IMR-90 (cell line): Measurements from ENCODE around the gene SOX11. TPM values are rescaled to one million over a fixed set of nuclear protein-coding genes. Genes with fewer than 3 reads are reported as not detected.

ENCODE experiments used
- ATAC-seq: fragments of 200-7000 bp; cut with Tn5 transposase; 2 replicates; pipeline ENCODE4 v1.9.1; 2020; ENCODE audit warnings: low read depth, mild to moderate bottlenecking, moderate library complexity
- BruUV-seq: library from RNA; stranded (reverse); fragments of 400-500 nt; replicated peaks from 2 replicates; lab custom pipeline; 2021; lab: Mats Ljungman, UMichigan
- CTCF ChIA-PET: fragments of 300-600 bp; formaldehyde crosslinking; extraction: SDS; loops from one replicate; lab custom pipeline; 2021; ENCODE audit warnings: antibody characterized with exemption; lab: Yijun Ruan, JAX
- POLR2A ChIA-PET: fragments of 300-600 bp; sonication (Branson Sonifier 250); formaldehyde crosslinking; loops from one replicate; lab custom pipeline; 2022; ENCODE audit warnings: antibody characterized with exemption; ENCODE audit not compliant: unreplicated experiment; lab: Charles Lee
- DNase-seq: peaks from one replicate; pipeline ENCODE4 v3.0.0; 2013
- H2AFZ ChIP-seq: replicated peaks from 2 replicates; pipeline ENCODE3; 2013; ENCODE audit warnings: low read length, mild to moderate bottlenecking; ENCODE audit not compliant: poor library complexity
- H2AK5ac ChIP-seq: 2 replicates; pipeline ENCODE4 v1.6.1; 2013; ENCODE audit warnings: low read depth, low read length, inconsistent platforms
- H2AK9ac ChIP-seq: replicated peaks from 2 replicates; pipeline ENCODE3; 2013; ENCODE audit warnings: mild to moderate bottlenecking, low read depth, low read length, moderate library complexity; ENCODE audit not compliant: poor library complexity
- H2BK120ac ChIP-seq: 2 replicates; pipeline ENCODE4 v1.6.1; 2013; ENCODE audit warnings: low read depth, low read length, inconsistent platforms
- H2BK15ac ChIP-seq: 3 replicates; pipeline ENCODE4 v1.6.1; 2013; ENCODE audit warnings: low read depth, low read length, inconsistent platforms
- H2BK20ac ChIP-seq: 2 replicates; pipeline ENCODE4 v1.6.1; 2013; ENCODE audit warnings: low read depth, mild to moderate bottlenecking, inconsistent platforms, low read length, moderate library complexity
- H2BK5ac ChIP-seq: 2 replicates; pipeline ENCODE4 v1.6.1; 2013; ENCODE audit warnings: mild to moderate bottlenecking, low read depth, low read length, inconsistent platforms; ENCODE audit not compliant: poor library complexity, severe bottlenecking
- H3K14ac ChIP-seq: replicated peaks from 2 replicates; pipeline ENCODE4 v1.6.1; 2013; ENCODE audit warnings: low read depth, low read length, inconsistent platforms
- H3K18ac ChIP-seq: 2 replicates; pipeline ENCODE4 v1.6.1; 2013; ENCODE audit warnings: low read depth, low read length, control low read depth
- H3K23ac ChIP-seq: 2 replicates; pipeline ENCODE4 v1.6.1; 2013; ENCODE audit warnings: low read depth, low read length, inconsistent platforms
- H3K27ac ChIP-seq: 2 replicates; pipeline ENCODE4 v1.5.1; 2013; ENCODE audit warnings: mild to moderate bottlenecking, control low read depth, low read length; ENCODE audit not compliant: insufficient read depth
- H3K27me3 ChIP-seq: 2 replicates; pipeline ENCODE4 v1.6.1; 2013; ENCODE audit warnings: low read length; ENCODE audit not compliant: control insufficient read depth, insufficient read depth
- H3K36me3 ChIP-seq: 2 replicates; pipeline ENCODE4 v1.6.1; 2013; ENCODE audit warnings: low read length, mixed read lengths; ENCODE audit not compliant: control insufficient read depth, insufficient read depth
- H3K4ac ChIP-seq: 2 replicates; pipeline ENCODE4 v1.6.1; 2013; ENCODE audit warnings: low read depth, low read length, inconsistent platforms
- H3K4me1 ChIP-seq: 2 replicates; pipeline ENCODE4 v1.6.1; 2013; ENCODE audit warnings: low read length, mixed read lengths; ENCODE audit not compliant: control insufficient read depth, insufficient read depth
- H3K4me2 ChIP-seq: 2 replicates; pipeline ENCODE4 v1.6.1; 2013; ENCODE audit warnings: low read depth, mild to moderate bottlenecking, control low read depth, low read length, moderate library complexity
- H3K4me3 ChIP-seq: 2 replicates; pipeline ENCODE4 v1.5.1; 2013; ENCODE audit warnings: low read depth, mild to moderate bottlenecking, control low read depth, low read length, moderate library complexity; ENCODE audit not compliant: insufficient read depth
- H3K56ac ChIP-seq: 2 replicates; pipeline ENCODE4 v1.6.1; 2013; ENCODE audit warnings: low read length, inconsistent platforms; ENCODE audit not compliant: insufficient read depth; ENCODE audit errors: extremely low read depth
- H3K79me1 ChIP-seq, 2 experiments: 2 replicates each; pipeline ENCODE4 v1.6.1; 2013; ENCODE audit warnings: low read length in 2 of 2, inconsistent platforms in 1 of 2, low read depth in 1 of 2
- H3K9ac ChIP-seq: 2 replicates; pipeline ENCODE4 v1.6.1; 2013; ENCODE audit warnings: low read depth, low read length, control low read depth
- H3K9me1 ChIP-seq: 2 replicates; pipeline ENCODE4 v1.6.1; 2013; ENCODE audit warnings: low read length, inconsistent platforms; ENCODE audit not compliant: insufficient read depth
- H3K9me3 ChIP-seq: 2 replicates; pipeline ENCODE4 v1.6.1; 2013; ENCODE audit warnings: low read length; ENCODE audit not compliant: control insufficient read depth, insufficient read depth
- H4K20me1 ChIP-seq: 2 replicates; pipeline ENCODE4 v1.6.1; 2013; ENCODE audit warnings: low read length, inconsistent platforms; ENCODE audit not compliant: insufficient read depth
- H4K5ac ChIP-seq: 2 replicates; pipeline ENCODE4 v1.6.1; 2013; ENCODE audit warnings: mild to moderate bottlenecking, low read depth, low read length, control low read depth
- H4K8ac ChIP-seq, 2 experiments: 2 replicates each; pipeline ENCODE4 v1.6.1; 2013; ENCODE audit warnings: low read depth in 2 of 2, low read length in 2 of 2, control low read depth in 1 of 2, inconsistent platforms in 1 of 2
- H4K91ac ChIP-seq: 2 replicates; pipeline ENCODE4 v1.6.1; 2013; ENCODE audit warnings: low read depth, low read length, inconsistent platforms; ENCODE audit not compliant: insufficient read depth
- CEBPB ChIP-seq: IDR thresholded peaks from 2 replicates; pipeline ENCODE4 v1.6.1; 2012; ENCODE audit warnings: low read depth, low read length, improper control_type of control experiment
- CHD1 ChIP-seq: IDR thresholded peaks from 2 replicates; pipeline ENCODE4 v1.6.1; 2012; ENCODE audit warnings: low read depth, low read length, improper control_type of control experiment
- MAFK ChIP-seq: IDR thresholded peaks from 2 replicates; pipeline ENCODE4 v1.6.1; 2012; ENCODE audit warnings: low read depth, low read length, improper control_type of control experiment
- MXI1 ChIP-seq: IDR thresholded peaks from 2 replicates; pipeline ENCODE4 v1.6.1; 2012; ENCODE audit warnings: low read depth, mild to moderate bottlenecking, low read length, moderate library complexity, borderline replicate concordance
- NFE2L2 ChIP-seq: fragments of 150-350 bp; IDR thresholded peaks from 2 replicates; pipeline ENCODE4 v1.6.1; 2016; ENCODE audit warnings: low read depth, mild to moderate bottlenecking, low read length
- RCOR1 ChIP-seq: IDR thresholded peaks from 2 replicates; pipeline ENCODE4 v1.6.1; 2012; ENCODE audit warnings: mild to moderate bottlenecking, low read length, improper control_type of control experiment; ENCODE audit not compliant: insufficient replicate concordance
- SMC3 ChIP-seq: fragments of 150-350 bp; IDR thresholded peaks from 2 replicates; pipeline ENCODE4 v1.6.1; 2016; ENCODE audit warnings: low read depth, mild to moderate bottlenecking, antibody characterized with exemption, low read length, moderate library complexity
- WGBS, 2 experiments: methylation state at CpG; one replicate each; pipeline versions ENCODE4 v1.1.5 to v1.1.7; 2013; ENCODE audit warnings: missing lambda C conversion rate in 2 of 2; ENCODE audit not compliant: insufficient read length in 1 of 2; ENCODE audit errors: extremely low coverage in 2 of 2; 5-methylcytosine and 5-hydroxymethylcytosine counted together
- dilution Hi-C: fragments of 300-500 bp; cut with HindIII; formaldehyde crosslinking; loops from one replicate; pipeline ENCODE4 v1.14.3; 2018; ENCODE audit warnings: low sequenced_read_pairs; ENCODE audit not compliant: unreplicated experiment
- in situ Hi-C: fragments of 300-500 bp; cut with MboI; formaldehyde crosslinking; loops from 3 replicates; pipeline ENCODE4 v1.14.3; 2019; ENCODE audit warnings: low sequenced_read_pairs, inconsistent platforms, mixed read lengths
- intact Hi-C: fragments of 100-400 bp; cut with micrococcal nuclease; formaldehyde crosslinking; loops from 2 replicates; pipeline ENCODE4 v1.10.0; 2022
- polyA plus RNA-seq, 3 experiments: library from polyadenylated mRNA; depleted of rRNA; stranded (reverse); fragments of >200 nt; gene quantifications; 2 replicates each; pipeline ENCODE4 v1.2.3, GENCODE V29; 2012; ENCODE audit warnings: low replicate concordance in 1 of 3
- total RNA-seq: library from RNA; depleted of rRNA; stranded (reverse); fragments of >200 nt; gene quantifications from 2 replicates; pipeline ENCODE4 v1.2.3, GENCODE V29; 2012

Gene SOX11
- total and polyA plus RNA-seq, 2 of the 4 experiments (the other 2 are of a cell fraction): 1.9 to 2.2 TPM

GRCh38 chr2:5686536-5686935 lies 5.6 kb upstream of the SOX11 start:
- Histone ChIP-seq H3K4me3 (no peak overlapping the region), H2AK5ac (no peak overlapping the region), H2BK5ac (no peak overlapping the region), H3K36me3 (no peaks in the 10 kb centered on the region), H2BK120ac (no peak overlapping the region), H4K5ac (no peak overlapping the region), H4K20me1 (no peaks in the 10 kb centered on the region), H3K27ac (no peak overlapping the region), H3K9me1 (no peaks in the 10 kb centered on the region), H3K23ac (no peak overlapping the region), H3K14ac (no peak overlapping the region), H3K79me1 (no peaks in the 10 kb centered on the region), H3K4me1 (peaks cover 3% of the 10 kb centered on the region; the same call in 1 of the 2 replicates), H3K18ac (no peak overlapping the region), H3K4ac (no peak overlapping the region), H3K9me3 (no peaks in the 10 kb centered on the region), H2AK9ac (no peak overlapping the region), H2AFZ (no peak overlapping the region), H3K9ac (no peak overlapping the region), H2BK15ac (no peak overlapping the region), H4K8ac (no peak overlapping the region), H3K56ac (no peak overlapping the region), H3K27me3 (no peaks in the 10 kb centered on the region), H4K91ac (no peak overlapping the region), H2BK20ac (no peak overlapping the region), H3K4me2 (no peak overlapping the region)
- dilution Hi-C loops: no loop called here
- DNase-seq: peak; percentile 39
- intact Hi-C loops: no loop called here
- TF ChIP-seq NFE2L2 (no peak), MAFK (no peak), RCOR1 (no peak), CEBPB (no peak), SMC3 (no peak), MXI1 (no peak), CHD1 (no peak)
- in situ Hi-C loops: no loop called here
- ATAC-seq: no peak
- no TSS peak for BruUV-seq
- WGBS, 2 experiments: no CpG with 5 or more reads among the region's 5 CpGs
- CTCF ChIA-PET: no interaction called here
- POLR2A ChIA-PET: no interaction called here
